Lower leg skin (tissue), 3 donors: ENCODE measurements around the gene VPS13D.

Experiments used
- POLR2A ChIP-seq, 2 donors: fragments of 450-650 bp; IDR thresholded peaks; one replicate each; pipeline ENCODE4 v1.6.1; 2016 to 2017; ENCODE audit warnings: antibody characterized with exemption in 2 of 2, mild to moderate bottlenecking in 1 of 2, moderate library complexity in 1 of 2
- TF ChIP-seq, protein P1 (sequence below), 3 donors: fragments of 450-650 bp; IDR thresholded peaks; one replicate each; pipeline ENCODE4 v1.5.1; 2016; ENCODE audit warnings: antibody characterized with exemption in 3 of 3, mild to moderate bottlenecking in 3 of 3, moderate library complexity in 2 of 3

DNA sequence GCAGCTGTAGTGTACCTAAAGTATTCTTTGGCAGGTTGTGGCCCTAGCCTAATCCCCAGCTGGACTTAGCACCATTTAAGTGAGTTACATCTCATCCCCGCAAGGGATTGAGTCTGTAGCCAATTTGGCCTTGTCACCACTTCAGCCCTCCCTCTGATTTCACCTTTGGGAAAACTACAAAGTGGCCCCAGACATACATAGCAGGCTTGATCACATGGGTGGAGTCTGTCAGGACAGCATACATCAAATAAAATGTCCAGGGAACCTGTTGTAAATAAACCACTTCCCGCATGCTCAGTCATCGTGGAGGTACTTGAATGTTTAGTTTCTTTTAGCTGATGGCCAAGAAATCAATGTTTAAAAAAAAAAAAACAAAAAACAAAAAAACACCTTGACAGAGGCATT, 245.7 kb downstream of the VPS13D start:
- TF ChIP-seq, protein P1, sequence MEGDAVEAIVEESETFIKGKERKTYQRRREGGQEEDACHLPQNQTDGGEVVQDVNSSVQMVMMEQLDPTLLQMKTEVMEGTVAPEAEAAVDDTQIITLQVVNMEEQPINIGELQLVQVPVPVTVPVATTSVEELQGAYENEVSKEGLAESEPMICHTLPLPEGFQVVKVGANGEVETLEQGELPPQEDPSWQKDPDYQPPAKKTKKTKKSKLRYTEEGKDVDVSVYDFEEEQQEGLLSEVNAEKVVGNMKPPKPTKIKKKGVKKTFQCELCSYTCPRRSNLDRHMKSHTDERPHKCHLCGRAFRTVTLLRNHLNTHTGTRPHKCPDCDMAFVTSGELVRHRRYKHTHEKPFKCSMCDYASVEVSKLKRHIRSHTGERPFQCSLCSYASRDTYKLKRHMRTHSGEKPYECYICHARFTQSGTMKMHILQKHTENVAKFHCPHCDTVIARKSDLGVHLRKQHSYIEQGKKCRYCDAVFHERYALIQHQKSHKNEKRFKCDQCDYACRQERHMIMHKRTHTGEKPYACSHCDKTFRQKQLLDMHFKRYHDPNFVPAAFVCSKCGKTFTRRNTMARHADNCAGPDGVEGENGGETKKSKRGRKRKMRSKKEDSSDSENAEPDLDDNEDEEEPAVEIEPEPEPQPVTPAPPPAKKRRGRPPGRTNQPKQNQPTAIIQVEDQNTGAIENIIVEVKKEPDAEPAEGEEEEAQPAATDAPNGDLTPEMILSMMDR (IDR thresholded peaks at IDR 0.05): no peak
- TF ChIP-seq POLR2A (IDR thresholded peaks at IDR 0.05): no peak
